GM23338 (cell line): Measurements from ENCODE around the gene MSL2. TPM values are rescaled to one million over a fixed set of nuclear protein-coding genes. Genes with fewer than 3 reads are reported as not detected.

Source experiments
- ATAC-seq: fragments of 200-7000 bp; cut with Tn5 transposase; 3 replicates; pipeline ENCODE4 v1.9.1; 2020
- DNase-seq: peaks from one replicate; pipeline ENCODE4 v3.0.0-alpha.2; 2015; ENCODE audit warnings: low spot score
- H2AFZ ChIP-seq: fragments of 200-600 bp; sonication (generic); 2 replicates; pipeline ENCODE4 v1.8.0; 2016; ENCODE audit warnings: antibody characterized with exemption, mild to moderate bottlenecking, moderate library complexity
- H3F3A ChIP-seq: fragments of 200-600 bp; sonication (generic); replicated peaks from 2 replicates; pipeline ENCODE4 v1.8.0; 2017; ENCODE audit warnings: antibody characterized with exemption, mixed run types, low read depth
- H3K27ac ChIP-seq: fragments of 200-600 bp; sonication (generic); 2 replicates; pipeline ENCODE4 v1.6.1; 2016; ENCODE audit warnings: low read depth
- H3K27me3 ChIP-seq: fragments of 200-600 bp; sonication (generic); 2 replicates; pipeline ENCODE4 v1.8.0; 2016; ENCODE audit warnings: mild to moderate bottlenecking, mixed run types, moderate library complexity; ENCODE audit not compliant: insufficient read depth
- H3K36me3 ChIP-seq: fragments of 200-600 bp; sonication (generic); 2 replicates; pipeline ENCODE4 v1.8.0; 2016; ENCODE audit warnings: mild to moderate bottlenecking; ENCODE audit not compliant: insufficient read depth
- H3K4me1 ChIP-seq: fragments of 200-600 bp; sonication (generic); 2 replicates; pipeline ENCODE4 v1.8.0; 2016; ENCODE audit warnings: mild to moderate bottlenecking, moderate library complexity; ENCODE audit not compliant: insufficient read depth
- H3K4me2 ChIP-seq: fragments of 200-600 bp; sonication (generic); 2 replicates; pipeline ENCODE4 v1.7.1; 2017; ENCODE audit warnings: mixed run types
- H3K4me3 ChIP-seq: fragments of 200-600 bp; sonication (generic); 2 replicates; pipeline ENCODE4 v1.6.1; 2016; ENCODE audit warnings: mixed run types
- H3K79me2 ChIP-seq: fragments of 200-600 bp; sonication (generic); replicated peaks from 2 replicates; pipeline ENCODE4 v1.8.0; 2017; ENCODE audit warnings: mild to moderate bottlenecking; ENCODE audit not compliant: insufficient read depth
- H3K9me2 ChIP-seq: fragments of 200-600 bp; sonication (generic); 2 replicates; pipeline ENCODE4 v1.8.0; 2017; ENCODE audit not compliant: insufficient read depth
- H4K20me1 ChIP-seq: fragments of 200-600 bp; sonication (generic); replicated peaks from 2 replicates; pipeline ENCODE4 v1.8.0; 2017; ENCODE audit warnings: mild to moderate bottlenecking; ENCODE audit not compliant: insufficient read depth
- H3K27ac Mint-ChIP-seq: 2 replicates; pipeline ENCODE4 v1.8.0; 2020; ENCODE audit warnings: inconsistent platforms, mild to moderate bottlenecking, moderate library complexity, mixed read lengths
- H3K27me3 Mint-ChIP-seq: 3 replicates; pipeline ENCODE4 v1.8.0; 2022; ENCODE audit warnings: low read depth, mild to moderate bottlenecking, moderate library complexity, mixed read lengths, inconsistent platforms; ENCODE audit not compliant: insufficient read depth, poor library complexity
- H3K36me3 Mint-ChIP-seq: 3 replicates; pipeline ENCODE4 v1.8.0; 2021; ENCODE audit warnings: low read depth, mild to moderate bottlenecking, inconsistent platforms, moderate library complexity, mixed read lengths
- H3K4me1 Mint-ChIP-seq: 3 replicates; pipeline ENCODE4 v1.8.0; 2020; ENCODE audit warnings: mild to moderate bottlenecking, inconsistent platforms, mixed read lengths
- H3K4me3 Mint-ChIP-seq: 3 replicates; pipeline ENCODE4 v1.8.0; 2021; ENCODE audit warnings: moderate library complexity, mild to moderate bottlenecking, inconsistent platforms, mixed read lengths
- H3K9me3 Mint-ChIP-seq: 3 replicates; pipeline ENCODE4 v1.8.0; 2020; ENCODE audit warnings: moderate library complexity, mild to moderate bottlenecking, inconsistent platforms, mixed read lengths
- CREB1 ChIP-seq: fragments of 250-450 bp; sonication (Bioruptor Pico); IDR thresholded peaks from 2 replicates; pipeline ENCODE4 v1.5.0; 2020; ENCODE audit warnings: low read depth, mild to moderate bottlenecking, moderate library complexity
- EZH2 ChIP-seq: fragments of 200-600 bp; sonication (generic); IDR thresholded peaks from one replicate; pipeline ENCODE4 v1.8.0; 2017; ENCODE audit warnings: antibody characterized with exemption, mild to moderate bottlenecking, low read depth; ENCODE audit not compliant: unreplicated experiment
- EZH2phosphoT487 ChIP-seq: fragments of 200-600 bp; sonication (generic); IDR thresholded peaks from one replicate; pipeline ENCODE4 v1.8.1; 2018; ENCODE audit warnings: antibody characterized with exemption; ENCODE audit not compliant: unreplicated experiment
- JUNB ChIP-seq: IDR thresholded peaks from one replicate; pipeline ENCODE4 v1.6.1; 2016; ENCODE audit warnings: antibody characterized with exemption; ENCODE audit not compliant: unreplicated experiment
- NANOG ChIP-seq: IDR thresholded peaks from 2 replicates; pipeline ENCODE4 v1.6.1; 2016; ENCODE audit warnings: antibody characterized with exemption, borderline replicate concordance
- REST ChIP-seq: IDR thresholded peaks from one replicate; pipeline ENCODE4 v1.6.1; 2018; ENCODE audit warnings: antibody characterized with exemption; ENCODE audit not compliant: unreplicated experiment
- STAT1 ChIP-seq: IDR thresholded peaks from one replicate; pipeline ENCODE4 v1.6.1; 2016; ENCODE audit warnings: antibody characterized with exemption; ENCODE audit not compliant: unreplicated experiment
- ZNF114 ChIP-seq: fragments of 250-450 bp; sonication (Bioruptor Pico); IDR thresholded peaks from 2 replicates; pipeline ENCODE4 v1.5.0; 2020; ENCODE audit warnings: mild to moderate bottlenecking, moderate library complexity
- ZNF331 ChIP-seq: fragments of 250-450 bp; sonication (Bioruptor Pico); IDR thresholded peaks from 2 replicates; pipeline ENCODE4 v1.5.0; 2020; ENCODE audit warnings: low read depth, mild to moderate bottlenecking, moderate library complexity
- ZNF462 ChIP-seq: fragments of 250-450 bp; sonication (Bioruptor Pico); IDR thresholded peaks from 2 replicates; pipeline ENCODE4 v1.5.0; 2020; ENCODE audit warnings: mild to moderate bottlenecking, moderate library complexity
- polyA plus RNA-seq: library from polyadenylated mRNA; unstranded; fragments of >200 nt; fragmentation: Nextera tagmentation; extraction: Ambion mirVana; gene quantifications from 2 replicates; pipeline ENCODE4 v1.2.1, GENCODE V29; 2016
- total RNA-seq: library from RNA; depleted of rRNA; stranded (reverse); fragments of >200 nt; shearing (Covaris generic); gene quantifications from 2 replicates; pipeline ENCODE4 v1.2.3, GENCODE V29; 2014
- TF ChIP-seq, protein P1 (sequence below): IDR thresholded peaks from 2 replicates; pipeline ENCODE4 v1.6.1; 2016; ENCODE audit warnings: antibody characterized with exemption

MSL2 gene
- total and polyA plus RNA-seq, 2 experiments from 2014 or later, result 7.5 to 50.6 TPM

DNA sequence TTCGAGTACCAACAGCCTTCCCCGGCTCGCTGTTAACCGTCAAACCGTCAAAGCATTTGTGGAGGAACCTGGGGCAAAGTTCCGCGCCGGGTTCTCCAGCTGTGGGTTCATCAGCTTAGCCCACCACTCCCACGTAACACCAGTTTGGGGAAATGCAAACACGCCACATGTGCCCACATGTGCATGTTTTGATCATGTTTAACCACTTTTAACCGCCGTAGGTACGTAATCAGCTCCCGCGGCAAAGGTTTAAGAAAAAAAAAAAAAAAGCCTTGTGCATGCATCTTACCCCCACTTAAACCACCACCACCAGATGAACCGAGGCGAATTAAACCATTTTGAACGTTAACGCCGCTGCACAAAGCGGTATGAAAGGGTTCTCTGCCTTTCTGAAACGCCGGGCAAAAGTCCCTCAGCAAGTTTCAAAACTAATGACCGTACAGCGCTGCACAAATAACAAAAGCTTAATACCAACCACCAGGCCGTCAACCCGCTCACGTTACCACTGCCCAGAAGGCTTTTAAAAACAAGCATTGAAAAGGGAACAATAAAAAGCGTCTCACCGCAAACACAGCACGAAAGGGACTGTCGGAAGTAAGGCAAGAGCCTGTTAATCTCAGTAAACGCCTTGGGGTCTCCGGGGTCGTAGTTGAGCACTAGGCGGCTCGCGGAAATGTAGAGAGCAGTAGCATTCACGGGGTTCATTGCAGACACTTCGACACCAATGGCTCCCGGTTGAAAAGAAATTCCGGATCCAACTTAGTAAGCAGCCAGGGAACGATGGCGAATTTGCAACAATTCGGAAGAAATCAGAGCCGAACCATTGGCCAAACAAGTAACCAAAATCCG lies 1.5 kb downstream of the MSL2 start (continued):
- no peak for TF ChIP-seq EZH2
- TF ChIP-seq NANOG, result no peak
- TF ChIP-seq ZNF114 (CRISPR knock-in tag), result no peak
- TF ChIP-seq STAT1, result no peak
- no peak for TF ChIP-seq CREB1 (CRISPR knock-in tag)
- TF ChIP-seq EZH2phosphoT487, result no peak
- no peak for TF ChIP-seq REST
- TF ChIP-seq JUNB, result no peak

- no peak overlapping the region for H3K27ac Mint-ChIP-seq
- no peaks in the 10 kb centered on the region for H3K36me3 ChIP-seq
- H3K4me1 ChIP-seq, result peaks cover 52% of the 10 kb centered on the region
- H3K79me2 ChIP-seq, result peaks cover 68% of the 10 kb centered on the region
- peaks cover 29% of the 10 kb centered on the region for H3K36me3 Mint-ChIP-seq
- H3K4me3 ChIP-seq, result peak overlapping the region; percentile 95
- no peaks in the 10 kb centered on the region for H3K9me2 ChIP-seq
- no peak overlapping the region for H2AFZ ChIP-seq
- peaks cover 63% of the 10 kb centered on the region for H4K20me1 ChIP-seq
- DNase-seq (no peak), ATAC-seq (no peak)
- H3K27me3 Mint-ChIP-seq, result peaks cover 13% of the 10 kb centered on the region
- peak overlapping the region; percentile 97 for H3K4me2 ChIP-seq
- no peaks in the 10 kb centered on the region for H3K27me3 ChIP-seq
- TF ChIP-seq, protein P1, sequence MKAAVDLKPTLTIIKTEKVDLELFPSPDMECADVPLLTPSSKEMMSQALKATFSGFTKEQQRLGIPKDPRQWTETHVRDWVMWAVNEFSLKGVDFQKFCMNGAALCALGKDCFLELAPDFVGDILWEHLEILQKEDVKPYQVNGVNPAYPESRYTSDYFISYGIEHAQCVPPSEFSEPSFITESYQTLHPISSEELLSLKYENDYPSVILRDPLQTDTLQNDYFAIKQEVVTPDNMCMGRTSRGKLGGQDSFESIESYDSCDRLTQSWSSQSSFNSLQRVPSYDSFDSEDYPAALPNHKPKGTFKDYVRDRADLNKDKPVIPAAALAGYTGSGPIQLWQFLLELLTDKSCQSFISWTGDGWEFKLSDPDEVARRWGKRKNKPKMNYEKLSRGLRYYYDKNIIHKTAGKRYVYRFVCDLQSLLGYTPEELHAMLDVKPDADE, result no peak
- no peak for TF ChIP-seq EZH2
- no peak for TF ChIP-seq ZNF114 (CRISPR knock-in tag)
- no peak for TF ChIP-seq ZNF331 (CRISPR knock-in tag)
- TF ChIP-seq JUNB, result no peak
- no peak for TF ChIP-seq ZNF462 (CRISPR knock-in tag)
- TF ChIP-seq NANOG, result no peak
- no peak overlapping the region for H3K27ac ChIP-seq
- H3K4me3 Mint-ChIP-seq, result peak overlapping the region; percentile 99
- H3K4me1 Mint-ChIP-seq, result peaks cover 41% of the 10 kb centered on the region
- H3F3A ChIP-seq, result peaks cover 16% of the 10 kb centered on the region; the same call in 1 of the 2 replicates
- peaks cover 13% of the 10 kb centered on the region for H3K9me3 Mint-ChIP-seq
Observed at GRCh38 chr3:136193278-136194054, 2.7 kb downstream of the MSL2 start.
